Stimulated activated CD8-positive, alpha-beta memory T cell treated with anti-CD3 and anti-CD28 coated beads, Interleukin-12 subunit alpha, Interleukin-12 subunit beta, amount 100 ng/mL, for 24 hours (primary cell): ENCODE results near the gene MKI67.
A peak's percentile ranks its signal among the peaks of the same experiment; 100 is the strongest.
"Not testable (repeated sequence)": the region's sequence is repeated elsewhere in the genome, so short reads cannot be mapped to it uniquely, and the experiment has no call there.

Experiments
- DNase-seq: peaks from one replicate; pipeline ENCODE4 v3.0.0-alpha.2; 2020; ENCODE audit errors: extremely low read depth

Gene MKI67

DNA sequence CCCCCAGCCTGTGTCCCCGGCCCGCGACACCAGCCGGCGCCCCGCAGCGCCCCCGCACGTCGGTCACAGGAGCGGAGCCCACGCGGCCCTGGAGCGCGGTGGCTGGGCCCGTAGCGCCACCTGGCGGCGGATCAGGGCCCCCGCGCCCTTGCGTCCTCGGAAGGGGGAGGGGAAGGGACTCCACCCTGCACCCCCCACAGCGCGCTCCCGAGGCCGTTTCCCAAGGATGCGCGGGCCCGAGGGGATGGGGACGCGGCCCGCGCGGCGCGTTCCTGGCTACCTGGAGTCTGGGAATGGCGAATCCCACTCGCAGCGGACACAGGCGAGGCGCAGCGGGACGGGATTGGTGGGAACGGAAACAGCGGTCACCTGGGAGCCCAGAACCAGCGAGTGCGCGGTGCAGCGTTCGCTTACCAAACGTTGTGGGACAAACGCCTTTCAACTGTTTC lies 23.8 kb upstream of the MKI67 start:
- peak; percentile 43 for DNase-seq

DNA sequence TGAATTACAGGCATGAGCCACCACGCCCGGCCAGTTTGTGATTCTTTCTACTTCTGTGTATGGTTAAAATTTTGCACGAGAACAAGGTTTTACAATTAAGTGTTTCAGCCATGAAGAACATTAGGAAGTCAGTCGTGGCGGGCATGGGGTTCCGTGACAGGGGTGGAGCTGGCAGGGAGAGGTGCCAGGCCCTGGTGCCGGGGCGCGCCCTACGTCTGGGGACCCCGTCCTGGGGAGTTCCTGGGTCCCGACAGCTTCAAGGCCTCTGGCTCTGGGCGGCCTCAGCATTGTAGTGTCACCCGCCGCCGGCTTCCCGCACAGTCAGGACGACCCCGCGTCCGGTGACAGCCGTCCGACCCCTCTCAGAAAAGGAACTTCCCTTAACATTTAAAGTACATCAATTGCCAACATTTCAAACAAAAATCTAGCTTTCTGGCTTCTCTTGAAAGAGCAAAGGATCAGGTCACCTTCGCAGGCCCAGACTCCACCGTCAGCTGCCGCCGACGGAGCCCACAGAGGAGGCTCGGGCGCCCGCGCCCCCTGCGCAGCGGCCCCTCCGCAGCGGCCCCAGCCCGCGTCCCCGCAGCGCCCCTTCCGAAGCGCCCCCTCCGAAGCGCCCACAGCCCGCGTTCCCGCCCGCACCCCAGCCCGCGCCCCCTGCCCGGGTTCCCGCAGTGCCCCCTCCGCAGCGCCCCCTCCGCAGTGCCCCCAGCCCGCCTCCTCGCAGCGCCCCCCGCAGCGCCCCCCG lies 23.2 kb upstream of the MKI67 start:
- DNase-seq, result no peak

DNA sequence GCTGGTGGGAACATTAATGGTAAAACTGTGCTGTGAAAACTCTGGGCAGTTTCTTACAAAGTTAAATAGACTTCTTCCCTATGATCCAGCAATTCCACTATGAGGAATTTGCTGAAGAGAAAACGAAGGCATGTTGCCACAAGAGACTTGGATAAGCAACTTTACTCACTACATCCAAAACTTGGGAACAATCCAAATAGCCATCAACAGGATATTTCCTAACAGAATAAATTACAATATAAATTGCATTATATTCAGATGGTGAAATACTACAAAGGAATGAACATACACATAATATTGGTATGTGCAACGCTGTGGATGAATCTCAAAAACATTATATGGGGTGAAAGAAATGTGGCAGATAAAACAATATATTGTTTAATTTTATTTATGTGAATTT lies 21.4 kb upstream of the MKI67 start:
- DNase-seq, result no peak

DNA sequence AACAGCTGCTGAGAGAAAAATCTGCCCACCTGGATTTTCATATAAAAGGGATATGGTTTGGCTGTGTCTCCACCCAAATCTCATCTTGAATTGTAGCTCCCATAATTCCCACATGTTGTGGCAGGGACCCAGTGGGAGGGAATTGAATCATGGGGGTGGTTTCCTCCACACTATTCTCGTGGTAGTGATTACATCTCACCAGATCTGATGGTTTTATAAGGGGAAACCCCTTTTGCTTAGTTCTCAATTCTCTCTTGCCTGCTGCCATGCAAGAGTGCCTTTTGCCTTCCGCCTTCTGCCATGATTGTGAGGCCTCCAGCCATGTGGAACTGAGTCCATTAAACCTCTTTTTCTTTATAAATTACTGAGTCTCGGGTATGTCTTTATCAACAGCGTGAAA lies 20.8 kb upstream of the MKI67 start:
- no peak for DNase-seq

DNA sequence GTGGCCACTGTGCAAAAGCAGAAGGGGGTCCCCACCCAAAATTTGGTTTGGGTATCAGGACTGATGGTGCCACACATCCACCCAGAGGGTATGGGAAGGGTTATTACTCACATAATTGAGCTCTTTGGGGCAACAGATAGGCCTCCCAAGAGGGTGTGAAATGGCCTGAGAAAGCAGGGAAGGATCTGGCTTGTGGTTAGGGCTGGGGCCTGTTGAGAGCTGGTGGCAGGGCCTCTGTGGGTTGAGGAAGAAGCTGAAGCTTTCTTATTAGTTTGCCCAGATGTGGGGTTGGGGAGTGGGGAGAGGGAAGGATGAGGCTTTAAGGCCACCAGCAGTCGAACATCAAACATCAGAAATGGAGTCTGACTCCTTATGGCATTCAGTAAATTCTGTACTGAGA lies 18.3 kb upstream of the MKI67 start:
- DNase-seq, result no peak

DNA sequence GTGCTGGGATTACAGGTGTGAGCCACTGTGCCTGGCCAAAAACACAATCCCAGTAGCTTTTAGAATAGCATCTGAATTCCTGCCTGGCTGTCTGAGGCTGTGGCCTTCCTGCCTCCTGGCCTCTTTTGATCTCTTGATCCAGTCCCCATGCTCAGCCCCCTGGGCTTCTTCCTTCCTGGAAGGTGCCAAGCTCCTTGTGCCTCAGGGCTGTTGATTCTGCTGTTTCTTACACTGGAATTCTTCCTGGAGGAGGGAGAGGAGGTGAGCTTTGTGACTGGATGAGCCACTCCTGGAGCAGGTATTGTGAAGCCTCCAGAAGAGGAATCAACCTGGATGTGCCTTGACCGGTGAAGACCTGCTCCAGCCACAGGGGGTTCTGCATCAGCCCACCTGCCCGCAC lies 17.3 kb upstream of the MKI67 start:
- no peak for DNase-seq

DNA sequence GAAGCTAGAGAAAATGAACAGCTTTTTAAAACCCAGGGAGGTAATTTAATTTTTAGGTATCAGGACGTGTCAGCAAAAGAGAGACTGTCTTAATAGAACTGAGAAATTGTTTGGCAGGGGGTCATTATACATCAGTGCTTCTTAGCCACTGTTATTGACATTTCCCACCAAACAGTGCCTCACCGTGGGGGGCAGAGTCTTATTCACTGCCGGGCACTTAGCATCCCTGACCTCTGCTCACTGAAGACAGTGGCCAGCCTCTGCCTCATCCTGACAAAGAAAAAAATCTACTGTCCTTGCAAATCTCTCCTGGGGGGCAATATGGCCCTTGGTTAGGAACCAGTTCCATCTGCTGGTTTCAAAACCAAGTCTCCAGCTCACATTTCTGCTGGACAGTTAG lies 14.2 kb upstream of the MKI67 start:
- DNase-seq, result no peak

DNA sequence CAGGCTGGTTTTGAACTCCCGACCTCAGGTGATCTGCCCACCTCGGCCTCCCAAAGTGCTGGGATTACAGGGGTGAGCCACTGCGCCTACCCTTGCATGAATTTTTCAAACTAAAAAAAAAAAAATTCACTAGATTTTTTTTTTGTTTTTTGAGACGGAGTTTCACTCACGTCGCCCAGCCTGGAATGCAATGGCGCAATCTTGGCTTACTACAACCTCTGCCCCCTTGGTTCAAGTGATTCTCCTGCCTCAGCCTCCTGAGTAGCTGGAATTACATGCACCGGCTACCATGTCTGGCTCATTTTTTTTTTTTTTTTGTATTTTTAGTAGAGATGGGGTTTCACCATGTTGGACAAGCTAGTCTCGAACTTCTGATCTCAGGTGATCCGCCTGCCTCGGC lies 12.2 kb upstream of the MKI67 start:
- DNase-seq, result not testable (repeated sequence)

DNA sequence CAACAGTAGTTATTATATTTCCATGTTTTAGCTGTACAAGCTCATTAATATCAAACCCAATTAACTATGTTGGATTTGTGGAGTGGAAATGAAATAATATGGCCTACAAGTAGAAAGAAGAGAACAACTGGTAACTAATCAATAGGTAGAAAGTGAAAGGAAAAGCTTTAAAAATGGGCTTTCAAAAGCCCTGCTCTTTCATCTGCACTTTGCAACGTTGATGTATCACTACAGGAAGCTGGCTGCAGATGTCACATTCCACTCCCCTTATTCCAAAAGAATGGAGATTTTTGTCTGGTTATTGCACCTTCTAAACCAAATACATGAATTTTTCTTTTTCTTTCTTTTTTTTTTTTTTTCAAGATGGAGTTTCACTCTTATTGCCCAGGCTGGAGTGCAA lies 11.7 kb upstream of the MKI67 start:
- no peak for DNase-seq

DNA sequence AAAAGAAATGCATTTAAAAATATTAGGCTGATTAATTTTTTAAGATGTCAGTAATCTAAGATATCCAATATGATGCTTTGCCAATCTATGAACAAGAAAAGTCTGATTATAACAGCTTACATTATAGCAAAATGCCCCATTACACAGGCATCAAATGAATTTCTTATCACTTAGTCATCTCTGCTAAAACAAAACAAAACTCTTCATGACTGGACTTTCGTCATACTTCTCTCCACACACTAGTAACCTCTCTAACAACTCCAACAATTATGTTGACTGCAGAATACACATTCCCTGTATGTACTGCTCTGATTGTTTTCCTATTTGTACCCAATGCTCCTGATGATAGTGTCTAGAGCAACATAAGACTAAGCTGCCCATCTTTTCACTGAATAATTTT lies 3.8 kb upstream of the MKI67 start:
- no peak for DNase-seq

DNA sequence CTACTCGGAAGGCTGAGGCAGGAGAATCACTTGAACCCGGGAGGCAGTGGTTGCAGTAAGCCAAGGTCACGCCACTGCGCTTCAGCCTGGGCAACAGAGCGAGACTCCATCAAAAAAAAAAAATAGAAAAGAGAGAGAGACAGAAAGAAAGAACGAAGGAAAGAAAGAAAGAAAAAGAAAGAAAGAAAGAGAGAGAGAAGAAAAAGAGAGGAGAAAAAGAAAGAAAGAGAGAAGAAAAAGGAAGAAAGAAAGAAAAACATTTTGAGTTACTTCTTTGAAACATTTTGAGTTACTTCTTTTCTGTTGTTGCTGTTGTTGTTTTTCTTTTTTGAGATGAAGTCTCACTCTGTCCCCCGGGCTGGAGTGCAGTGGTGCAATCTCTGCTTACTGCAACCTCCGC lies 2.4 kb upstream of the MKI67 start:
- no peak for DNase-seq

DNA sequence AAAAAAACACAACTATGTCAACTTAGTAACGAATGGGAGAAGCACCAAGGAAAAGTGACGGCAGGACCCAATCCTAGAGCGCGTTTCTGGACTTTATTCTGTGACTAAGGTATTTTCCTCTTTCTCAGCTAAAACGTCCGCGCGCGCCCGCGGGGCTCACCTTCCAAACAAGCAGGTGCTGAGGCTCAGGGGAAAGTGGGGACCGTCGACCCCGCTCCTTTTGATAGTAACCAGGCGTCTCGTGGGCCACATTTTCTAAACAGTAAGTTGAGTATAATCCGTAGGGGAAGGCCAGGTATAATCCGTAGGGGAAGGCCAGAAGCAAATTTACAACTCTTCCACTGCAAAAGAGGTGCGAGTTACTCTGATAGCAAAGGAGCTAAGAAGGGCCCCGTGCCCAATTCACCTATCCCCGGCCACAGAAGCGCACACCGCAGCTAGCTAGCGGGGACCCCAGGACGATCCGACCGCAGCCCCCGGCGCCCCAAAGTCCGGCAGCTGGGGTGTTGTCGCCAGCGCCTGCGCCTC lies 743 bp downstream of the MKI67 start:
- DNase-seq, result no peak

DNA sequence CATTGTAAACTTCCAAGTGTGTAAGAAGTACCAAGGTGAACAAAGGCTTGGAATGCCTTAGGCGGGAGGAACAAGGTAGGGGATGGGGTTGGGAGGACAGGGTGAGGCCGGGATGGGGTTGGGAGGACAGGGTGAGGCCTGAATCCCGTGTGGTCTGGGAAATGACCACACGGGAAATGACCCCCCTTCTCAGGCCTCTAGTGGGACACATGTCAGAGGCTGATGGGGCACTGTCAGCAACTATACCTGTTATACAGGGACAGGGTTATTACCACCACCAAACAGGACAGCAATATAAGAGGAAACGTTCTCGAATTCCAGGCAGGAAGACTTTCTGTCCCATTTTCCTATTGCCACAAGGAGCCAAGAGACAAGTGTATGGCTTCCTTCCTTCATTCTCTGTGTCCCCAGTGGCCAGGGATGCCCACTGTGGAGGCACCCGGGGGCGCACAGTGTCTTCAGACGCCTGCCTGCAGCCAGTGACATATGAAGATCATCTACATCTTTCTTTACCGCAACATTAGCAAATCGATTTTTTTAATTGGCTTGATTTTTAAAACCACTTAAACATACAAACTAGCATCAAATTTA lies 1.3 kb downstream of the MKI67 start:
- DNase-seq, result no peak

DNA sequence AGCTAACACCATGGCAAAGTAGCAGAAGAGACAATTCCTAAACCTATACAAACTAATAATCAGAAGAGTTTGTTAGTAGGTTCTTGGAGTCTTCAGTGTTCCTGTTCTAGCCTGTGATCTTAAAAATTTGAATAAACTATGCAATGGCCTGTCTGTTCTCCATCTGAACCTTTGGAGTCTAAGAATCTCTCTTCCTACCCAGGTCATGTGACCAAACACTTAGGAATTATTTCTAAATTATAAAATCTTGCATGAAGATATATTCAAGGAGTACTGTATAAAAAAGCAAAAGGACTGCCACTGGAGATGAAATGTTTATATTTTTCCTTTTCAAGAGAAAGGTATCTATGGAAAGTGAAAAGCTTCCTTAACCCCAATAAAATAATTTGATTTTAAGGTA lies 2.4 kb downstream of the MKI67 start:
- no peak for DNase-seq

DNA sequence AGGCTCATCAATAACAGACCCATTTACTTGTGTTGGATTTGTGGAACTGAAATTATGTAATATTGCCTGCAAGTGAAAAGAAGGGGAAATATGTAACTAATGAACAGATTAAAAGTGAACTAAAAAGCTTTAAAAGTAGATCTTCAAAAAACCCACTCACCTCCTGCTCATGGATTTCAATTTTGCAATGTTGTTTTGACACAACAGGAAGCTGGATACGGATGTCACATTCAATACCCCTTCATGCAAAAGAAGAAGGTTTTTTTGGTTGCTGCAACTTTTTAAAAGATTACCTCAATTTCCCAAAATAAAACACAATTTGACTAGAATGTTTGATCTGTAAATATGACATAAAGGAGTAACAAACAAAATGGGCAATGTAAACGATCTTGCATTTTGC lies 3.3 kb downstream of the MKI67 start:
- no peak for DNase-seq

DNA sequence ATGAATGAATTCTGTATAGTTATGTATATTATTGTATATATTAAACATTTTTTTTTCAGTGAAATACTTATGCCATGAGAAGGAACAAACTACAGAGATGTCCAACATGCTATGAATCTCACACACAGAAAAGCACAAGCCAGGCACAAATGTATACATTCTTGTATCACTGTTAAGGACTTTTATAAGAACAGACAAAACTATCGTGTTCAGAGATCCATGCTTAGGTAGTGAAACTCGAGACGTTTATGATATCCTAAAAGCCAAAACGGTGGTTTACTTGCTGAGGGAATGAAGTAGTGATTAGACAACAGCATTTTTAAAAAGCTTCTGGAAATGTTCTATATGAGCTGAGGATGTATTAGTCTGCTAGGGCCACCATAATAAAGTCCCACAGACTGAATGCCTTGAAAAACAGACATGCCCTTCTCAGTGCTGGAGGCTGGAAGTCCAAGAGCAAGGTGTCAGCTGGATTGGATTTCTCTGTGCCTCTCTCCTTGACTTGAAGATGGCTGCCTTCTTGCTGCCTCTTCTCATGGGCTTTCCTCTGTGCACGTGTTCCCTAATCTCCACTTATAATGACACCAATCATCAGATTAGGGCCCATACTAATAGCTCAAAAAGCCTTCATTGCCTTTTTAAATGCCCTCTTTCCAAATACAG lies 4.3 kb downstream of the MKI67 start:
- no peak for DNase-seq

DNA sequence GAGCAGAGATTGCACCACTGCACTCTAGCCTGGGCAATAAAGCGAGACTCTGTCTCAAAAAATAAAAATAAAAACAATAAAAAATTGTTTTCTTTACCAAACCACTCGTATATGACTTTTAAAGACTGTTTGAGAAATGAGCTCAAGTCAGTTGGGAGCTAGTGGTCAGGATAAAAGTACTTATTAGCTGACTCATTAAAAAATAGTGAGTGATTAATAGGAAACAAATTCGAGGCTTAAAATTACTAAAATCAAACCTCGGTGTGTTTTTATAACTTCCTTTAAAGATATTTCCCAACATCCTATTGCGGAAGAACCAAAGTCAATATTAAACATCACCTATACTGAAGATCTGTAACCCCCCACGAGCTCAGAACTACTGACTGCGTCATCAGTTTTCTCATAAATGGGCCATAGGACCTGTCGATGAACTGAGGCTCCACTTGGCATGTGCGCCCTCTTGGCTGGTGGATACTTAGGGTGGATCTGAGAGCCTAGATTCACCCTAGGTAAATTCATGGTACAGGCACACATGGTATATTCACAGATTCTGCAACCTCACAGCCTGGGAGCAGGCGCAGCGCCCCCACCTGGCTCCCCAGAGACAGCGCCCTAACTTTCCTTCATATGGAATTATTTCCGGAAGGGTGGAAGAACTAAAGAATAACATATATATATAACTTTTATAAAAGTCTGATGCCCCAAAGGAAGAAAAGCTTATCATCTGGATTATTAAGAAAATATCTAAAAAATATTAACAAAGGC lies 9.2 kb downstream of the MKI67 start:
- DNase-seq, result no peak

DNA sequence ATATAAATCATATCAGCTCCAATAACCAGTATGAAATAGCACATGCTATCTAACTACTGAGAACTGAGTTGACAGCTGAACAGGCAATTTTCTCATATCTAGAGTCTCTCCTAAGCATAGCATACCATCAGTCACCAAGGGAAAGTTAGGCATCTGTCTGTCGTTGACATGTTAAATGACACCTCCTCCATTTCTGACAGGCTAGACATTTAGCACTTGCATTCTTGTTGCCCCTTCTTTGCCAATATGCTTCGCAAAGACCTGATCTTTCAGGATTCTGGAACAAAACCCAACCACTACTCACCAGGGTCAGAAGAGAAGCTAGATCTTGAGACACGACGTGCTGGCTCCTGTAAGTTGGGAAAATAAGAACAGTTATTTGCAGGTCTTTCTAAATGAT lies 10.0 kb downstream of the MKI67 start:
- DNase-seq, result no peak

DNA sequence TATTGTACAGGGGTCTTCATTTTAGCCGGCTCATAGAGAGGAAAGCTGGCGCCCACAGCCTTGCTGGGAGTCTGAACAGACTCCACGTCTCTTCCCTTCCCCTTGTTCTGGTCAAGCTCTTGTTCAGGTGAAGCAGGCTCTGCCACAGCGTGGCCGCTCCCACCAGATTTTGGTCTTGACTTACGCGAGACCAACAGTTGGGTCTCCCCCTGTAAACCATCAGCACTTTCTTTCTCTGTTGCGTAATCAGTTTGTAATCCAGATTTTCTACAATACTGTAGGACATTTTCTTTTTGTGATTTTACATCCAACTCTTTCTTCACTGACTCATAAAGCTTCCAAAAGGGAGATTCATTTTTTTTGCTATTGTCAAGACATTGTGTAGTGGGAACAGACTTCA lies 10.9 kb downstream of the MKI67 start:
- DNase-seq, result no peak

DNA sequence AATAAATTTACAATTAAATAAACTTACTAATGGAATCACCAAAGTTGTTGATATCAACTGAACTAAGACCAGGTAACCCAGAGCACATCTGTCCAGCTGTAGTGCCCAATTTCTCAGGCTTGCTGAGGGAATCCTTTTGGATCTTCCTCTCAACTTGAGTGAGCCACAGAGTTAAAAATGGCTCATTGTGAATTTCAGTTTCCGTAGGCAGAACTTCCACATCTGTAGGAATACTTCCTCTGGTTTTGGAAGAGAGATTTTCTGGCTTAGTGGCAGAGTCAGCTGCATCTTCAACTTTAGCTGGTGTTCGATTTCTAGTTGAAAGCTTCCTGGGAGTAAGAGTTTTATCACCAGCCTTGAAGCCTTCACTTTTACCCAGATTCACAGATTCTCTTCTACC lies 11.3 kb downstream of the MKI67 start:
- no peak for DNase-seq

DNA sequence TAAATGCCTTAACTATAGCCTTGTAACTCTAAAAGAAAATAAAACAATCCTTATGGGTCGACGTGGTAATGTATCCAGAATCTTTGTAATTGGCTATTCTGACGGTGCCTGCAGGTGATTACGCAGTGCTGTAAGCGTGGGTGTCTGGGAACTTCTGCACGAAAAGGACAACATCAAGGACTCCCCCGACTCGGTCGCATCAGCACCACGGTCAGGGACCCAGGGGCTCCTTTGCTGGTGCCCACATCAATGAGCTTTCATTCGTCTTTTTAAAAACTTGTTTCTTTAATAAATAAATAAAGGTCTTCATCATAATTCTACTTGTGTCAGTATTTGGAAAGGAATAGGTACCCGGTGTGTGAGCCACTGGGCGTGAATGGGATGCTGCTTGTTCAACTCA lies 13.2 kb downstream of the MKI67 start:
- no peak for DNase-seq

DNA sequence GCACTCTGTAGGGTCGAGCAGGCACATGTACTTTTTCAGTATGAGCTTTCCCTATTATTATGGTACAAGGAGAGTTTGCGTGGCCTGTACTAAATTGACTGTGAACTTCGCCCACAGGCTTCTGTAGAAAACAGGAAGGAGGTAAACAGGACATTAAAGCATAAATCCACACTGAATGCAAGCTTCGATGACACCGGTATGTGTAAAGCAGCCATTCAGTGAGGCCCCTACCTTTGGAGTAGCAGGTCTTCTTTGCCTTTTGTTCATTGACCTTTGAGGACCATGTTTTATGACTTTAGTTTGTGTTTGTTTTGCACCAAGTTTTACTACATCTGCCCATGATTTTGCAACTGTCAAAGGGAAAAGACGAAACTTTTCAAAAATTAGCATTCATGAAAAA lies 14.5 kb downstream of the MKI67 start:
- DNase-seq, result no peak
